ENCODE measurements around the gene SIT1.

SIT1 gene

DNA sequence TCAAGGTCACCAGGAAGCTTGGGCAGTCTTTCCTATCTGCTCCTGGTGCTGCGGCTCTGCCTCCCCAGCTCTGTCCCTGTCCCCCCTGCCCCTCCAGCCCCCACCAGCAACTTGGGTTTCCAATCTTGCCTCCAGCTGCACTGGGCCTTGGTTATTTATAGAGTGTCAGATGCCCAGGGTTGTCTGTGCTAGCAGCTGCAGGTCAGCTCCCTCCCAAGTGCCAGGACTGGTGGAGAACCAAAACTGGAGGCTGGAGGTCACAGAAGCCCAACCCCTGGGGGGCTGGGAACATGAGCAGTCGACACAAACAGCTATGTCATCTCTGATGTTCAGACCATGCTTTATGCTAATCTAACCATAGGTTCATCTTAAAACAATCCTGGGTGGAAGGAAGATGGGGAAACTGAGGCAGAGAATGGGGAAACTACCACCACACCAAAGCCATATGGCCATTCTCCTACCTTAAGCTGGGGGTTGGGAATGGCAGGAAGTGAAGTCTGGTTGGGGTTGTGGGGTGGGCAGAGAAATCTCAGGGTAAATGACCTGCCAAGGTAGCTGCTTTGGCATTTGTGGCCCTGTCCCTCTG, 37.3 kb upstream of the SIT1 start:
- no peak for TF ChIP-seq CTCF (IDR thresholded peaks at IDR 0.05; ENCODE audit: low read depth, low read length)
- DNase-seq (ENCODE audit: low read depth in 2 of 2), result no peak
- H3K4me3 ChIP-seq (replicated peaks in 1 of 2; ENCODE audit: low read depth in 2 of 2, low read length in 2 of 2), result peak overlapping the region; percentile 73 to 77

- DNase-seq (ENCODE audit: low read depth in 2 of 2), result no peak
- peak overlapping the region; percentile 73 to 77 for H3K4me3 ChIP-seq (replicated peaks in 1 of 2; ENCODE audit: low read depth in 2 of 2, low read length in 2 of 2)
- no peak for TF ChIP-seq CTCF (IDR thresholded peaks at IDR 0.05; ENCODE audit: low read depth, low read length)
Measured at GRCh38 chr9:35687306-35687705, 36.6 kb upstream of the SIT1 start.

DNA sequence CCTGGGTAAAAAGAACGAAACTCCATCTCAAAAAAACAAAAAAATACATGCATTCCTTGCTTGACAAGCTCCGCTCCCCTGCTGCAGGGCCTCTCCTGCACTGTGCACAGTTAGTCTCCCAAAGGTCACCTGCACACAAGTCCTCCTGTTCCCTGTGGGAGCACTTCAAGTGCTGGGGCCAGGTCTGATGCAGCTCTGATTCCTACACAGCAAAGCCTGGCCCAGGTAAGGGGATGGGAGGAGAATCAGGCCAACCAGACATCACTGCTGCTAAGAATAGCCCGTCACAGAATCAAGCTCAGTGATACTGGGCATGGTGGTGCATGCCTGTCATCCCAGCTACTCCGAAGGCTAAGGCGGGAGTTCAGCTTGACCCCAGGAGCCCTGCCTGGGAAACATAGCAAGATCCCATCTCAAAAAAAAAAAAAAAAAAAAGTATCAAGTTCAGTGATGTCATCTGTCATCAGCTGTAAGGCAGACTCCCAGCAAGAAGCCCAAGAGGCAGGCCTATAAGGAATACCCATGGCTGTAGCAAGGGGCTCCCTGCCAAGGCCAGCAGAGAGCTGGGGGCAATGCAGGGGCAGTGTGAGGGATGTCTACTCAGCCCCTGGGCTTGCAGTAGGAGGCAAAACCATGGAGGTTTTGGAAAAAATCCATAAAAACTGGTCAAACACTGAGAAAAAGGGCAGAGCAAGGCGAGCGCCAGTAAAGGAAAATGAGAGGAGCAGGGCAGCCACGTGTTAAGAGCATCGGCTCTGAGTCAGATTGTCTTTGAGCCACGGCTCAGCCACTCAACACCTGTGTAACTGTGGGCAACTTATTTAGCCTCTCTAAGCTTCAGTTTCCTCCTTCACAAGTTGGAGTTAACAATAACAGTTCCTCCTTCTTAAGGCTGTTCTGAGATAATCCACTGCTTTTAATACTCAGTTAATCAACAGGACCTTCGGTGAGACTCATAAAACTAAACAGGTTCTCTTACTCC, 35.8 kb upstream of the SIT1 start:
- peak overlapping the region; percentile 3 to 73 for H3K4me3 ChIP-seq (replicated peaks in 1 of 2; ENCODE audit: low read depth in 2 of 2, low read length in 2 of 2)
- TF ChIP-seq CTCF (IDR thresholded peaks at IDR 0.05; ENCODE audit: low read depth, low read length), result no peak
- DNase-seq (ENCODE audit: low read depth in 2 of 2), result peak; percentile 43 to 74

- no peak for DNase-seq (ENCODE audit: low read depth in 2 of 2)
- no peak overlapping the region for H3K4me3 ChIP-seq (replicated peaks in 1 of 2; ENCODE audit: low read depth in 2 of 2, low read length in 2 of 2)
- no peak for TF ChIP-seq CTCF (IDR thresholded peaks at IDR 0.05; ENCODE audit: low read depth, low read length)
Measured at GRCh38 chr9:35685506-35685905, 34.8 kb upstream of the SIT1 start.

- no peak overlapping the region for H3K4me3 ChIP-seq (replicated peaks in 1 of 2; ENCODE audit: low read depth in 2 of 2, low read length in 2 of 2)
- no peak for TF ChIP-seq CTCF (IDR thresholded peaks at IDR 0.05; ENCODE audit: low read depth, low read length)
- no peak for DNase-seq (ENCODE audit: low read depth in 2 of 2)
Measured at GRCh38 chr9:35684921-35685320, 34.2 kb upstream of the SIT1 start.

DNA sequence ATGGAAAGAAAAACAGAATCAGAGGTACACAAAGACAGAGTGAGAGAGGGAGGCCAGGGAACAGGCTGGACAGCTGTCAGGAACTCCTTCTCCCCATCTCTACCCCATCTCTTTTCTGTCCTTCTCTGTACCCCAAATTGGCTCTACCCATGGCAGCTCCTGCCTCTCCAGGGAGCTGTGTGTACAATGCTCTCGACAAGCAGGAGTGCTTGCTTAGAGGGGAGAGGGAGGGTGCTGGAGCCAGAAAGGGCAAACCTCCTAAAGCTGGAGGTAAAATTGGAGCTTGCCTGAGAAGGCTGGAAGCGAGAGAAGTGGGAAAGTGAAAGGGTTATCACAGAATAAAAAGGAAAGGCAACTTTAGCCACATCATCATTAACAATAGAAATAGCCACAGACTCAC, 32.6 kb upstream of the SIT1 start:
- no peak for TF ChIP-seq CTCF (IDR thresholded peaks at IDR 0.05; ENCODE audit: low read depth, low read length)
- H3K4me3 ChIP-seq (replicated peaks in 1 of 2; ENCODE audit: low read depth in 2 of 2, low read length in 2 of 2), result no peak overlapping the region
- no peak for DNase-seq (ENCODE audit: low read depth in 2 of 2)

Data from cardiac fibroblast (primary cell).